Smooth muscle cell (in vitro differentiated cells): ENCODE measurements around the gene MAP4K5. TPM values are rescaled to one million over a fixed set of nuclear protein-coding genes. Genes with fewer than 3 reads are reported as not detected.

ENCODE experiments used
- DNase-seq: peaks from one replicate; lab custom pipeline; 2025; ENCODE audit not compliant: unreplicated experiment; lab: John Stamatoyannopoulos, UW
- H2AFZ ChIP-seq: fragments of 200-600 bp; sonication (generic); 2 replicates; pipeline ENCODE4 v1.6.0; 2016; ENCODE audit warnings: antibody characterized with exemption, low read depth, mild to moderate bottlenecking
- H3F3A ChIP-seq: fragments of 200-600 bp; sonication (generic); 2 replicates; pipeline ENCODE4 v1.6.0; 2017; ENCODE audit warnings: antibody characterized with exemption, low read depth
- H3K27ac ChIP-seq: fragments of 200-600 bp; sonication (generic); 2 replicates; pipeline ENCODE4 v1.5.1; 2016; ENCODE audit warnings: low read depth, mild to moderate bottlenecking
- H3K27me3 ChIP-seq: fragments of 200-600 bp; sonication (generic); 2 replicates; pipeline ENCODE4 v1.6.1; 2016; ENCODE audit warnings: low read depth, mild to moderate bottlenecking
- H3K36me3 ChIP-seq: fragments of 200-600 bp; sonication (generic); 2 replicates; pipeline ENCODE4 v1.5.1; 2016; ENCODE audit warnings: low read depth
- H3K4me1 ChIP-seq: fragments of 200-600 bp; sonication (generic); 2 replicates; pipeline ENCODE4 v1.5.1; 2016; ENCODE audit warnings: low read depth
- H3K4me2 ChIP-seq: fragments of 200-600 bp; sonication (generic); 2 replicates; pipeline ENCODE4 v1.6.0; 2016; ENCODE audit warnings: mild to moderate bottlenecking
- H3K4me3 ChIP-seq: fragments of 200-600 bp; sonication (generic); 2 replicates; pipeline ENCODE4 v1.5.1; 2016; ENCODE audit warnings: mild to moderate bottlenecking
- H3K79me2 ChIP-seq: fragments of 200-600 bp; sonication (generic); 2 replicates; pipeline ENCODE4 v1.6.0; 2016; ENCODE audit warnings: low read depth, mild to moderate bottlenecking
- H3K9ac ChIP-seq: fragments of 200-600 bp; sonication (generic); 2 replicates; pipeline ENCODE4 v1.6.0; 2016; ENCODE audit warnings: low read depth
- H3K9me3 ChIP-seq: fragments of 200-600 bp; sonication (generic); replicated peaks from 2 replicates; pipeline ENCODE4 v1.5.1; 2016; ENCODE audit warnings: low read depth
- H4K20me1 ChIP-seq: fragments of 200-600 bp; sonication (generic); 2 replicates; pipeline ENCODE4 v1.6.0; 2016; ENCODE audit warnings: low read depth
- WGBS: methylation state at CpG from one replicate; pipeline ENCODE4 v1.1.7; 2016; ENCODE audit warnings: low lambda C conversion rate; 5-methylcytosine and 5-hydroxymethylcytosine counted together
- polyA plus RNA-seq: library from polyadenylated mRNA; unstranded; fragments of >200 nt; fragmentation: Nextera tagmentation; extraction: Ambion mirVana; gene quantifications from 2 replicates; pipeline ENCODE4 v1.2.1, GENCODE V29; 2016
- total RNA-seq: library from RNA; depleted of rRNA; stranded (reverse); fragments of >200 nt; gene quantifications from 2 replicates; pipeline ENCODE4 v1.2.3, GENCODE V29; 2014
- TF ChIP-seq, protein P1 (sequence below): fragments of 200-600 bp; sonication (generic); IDR thresholded peaks from 2 replicates; pipeline ENCODE4 v1.5.1; 2017; ENCODE audit warnings: borderline replicate concordance, mild to moderate bottlenecking, antibody characterized with exemption; ENCODE audit not compliant: insufficient read depth, poor library complexity, severe bottlenecking

MAP4K5 gene
- total and polyA plus RNA-seq, 2 experiments from 2014 or later, result 35.4 to 115 TPM

GRCh38 chr14:50573862-50574261 lies 41.5 kb upstream of the MAP4K5 start:
- Histone ChIP-seq H3K36me3 (no peaks in the 10 kb centered on the region), H3K4me2 (no peak overlapping the region), H3K9ac (no peak overlapping the region), H3K27ac (no peak overlapping the region), H3K27me3 (no peaks in the 10 kb centered on the region), H3K4me1 (no peaks in the 10 kb centered on the region), H3K9me3 (no peaks in the 10 kb centered on the region), H3K4me3 (no peak overlapping the region), H4K20me1 (no peaks in the 10 kb centered on the region), H2AFZ (no peak overlapping the region), H3K79me2 (no peaks in the 10 kb centered on the region), H3F3A (no peaks in the 10 kb centered on the region)
- 66% methylated on average over 2 of the region's 2 CpGs for WGBS
- TF ChIP-seq, protein P1, sequence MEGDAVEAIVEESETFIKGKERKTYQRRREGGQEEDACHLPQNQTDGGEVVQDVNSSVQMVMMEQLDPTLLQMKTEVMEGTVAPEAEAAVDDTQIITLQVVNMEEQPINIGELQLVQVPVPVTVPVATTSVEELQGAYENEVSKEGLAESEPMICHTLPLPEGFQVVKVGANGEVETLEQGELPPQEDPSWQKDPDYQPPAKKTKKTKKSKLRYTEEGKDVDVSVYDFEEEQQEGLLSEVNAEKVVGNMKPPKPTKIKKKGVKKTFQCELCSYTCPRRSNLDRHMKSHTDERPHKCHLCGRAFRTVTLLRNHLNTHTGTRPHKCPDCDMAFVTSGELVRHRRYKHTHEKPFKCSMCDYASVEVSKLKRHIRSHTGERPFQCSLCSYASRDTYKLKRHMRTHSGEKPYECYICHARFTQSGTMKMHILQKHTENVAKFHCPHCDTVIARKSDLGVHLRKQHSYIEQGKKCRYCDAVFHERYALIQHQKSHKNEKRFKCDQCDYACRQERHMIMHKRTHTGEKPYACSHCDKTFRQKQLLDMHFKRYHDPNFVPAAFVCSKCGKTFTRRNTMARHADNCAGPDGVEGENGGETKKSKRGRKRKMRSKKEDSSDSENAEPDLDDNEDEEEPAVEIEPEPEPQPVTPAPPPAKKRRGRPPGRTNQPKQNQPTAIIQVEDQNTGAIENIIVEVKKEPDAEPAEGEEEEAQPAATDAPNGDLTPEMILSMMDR, result no peak
- DNase-seq, result no peak

DNA sequence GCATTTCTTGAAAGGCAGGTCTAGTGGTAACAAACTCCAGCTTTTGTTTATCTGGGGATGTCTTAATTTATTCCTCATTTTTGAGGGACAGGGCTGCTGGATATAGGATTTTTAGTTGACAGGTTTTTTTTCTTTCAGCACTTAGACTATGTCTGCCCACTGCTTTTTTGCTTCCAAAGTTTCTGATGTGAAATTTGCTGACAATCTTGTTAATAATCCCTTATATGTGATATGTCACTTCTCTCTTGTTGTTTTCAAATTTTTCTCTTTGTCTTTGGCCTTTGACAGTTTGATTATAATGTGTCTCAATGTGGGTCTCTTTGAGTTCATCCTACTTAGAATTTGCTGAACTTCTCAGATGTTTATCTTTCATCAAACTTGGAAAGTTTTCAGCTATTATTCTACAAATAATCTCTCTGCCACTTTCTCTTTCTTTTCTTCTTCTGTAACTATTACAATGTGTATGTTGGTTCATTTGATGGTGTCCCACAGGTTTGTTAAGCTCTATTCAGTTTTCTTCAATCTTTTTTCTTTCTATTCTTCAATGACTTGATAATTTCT lies 37.4 kb upstream of the MAP4K5 start:
- no peak overlapping the region for H3K27ac ChIP-seq
- no peaks in the 10 kb centered on the region for H4K20me1 ChIP-seq
- no peak for DNase-seq
- no peaks in the 10 kb centered on the region for H3K79me2 ChIP-seq
- no peak overlapping the region for H3K4me2 ChIP-seq
- H3K9me3 ChIP-seq, result no peaks in the 10 kb centered on the region
- no peaks in the 10 kb centered on the region for H3K36me3 ChIP-seq
- no peak overlapping the region for H2AFZ ChIP-seq
- TF ChIP-seq, protein P1, result no peak
- H3K27me3 ChIP-seq, result no peaks in the 10 kb centered on the region
- no peak overlapping the region for H3K4me3 ChIP-seq
- no peaks in the 10 kb centered on the region for H3F3A ChIP-seq
- H3K9ac ChIP-seq, result no peak overlapping the region
- H3K4me1 ChIP-seq, result no peaks in the 10 kb centered on the region

- Histone ChIP-seq H3F3A (no peaks in the 10 kb centered on the region), H3K4me2 (no peak overlapping the region), H3K27me3 (peaks cover 39% of the 10 kb centered on the region), H3K36me3 (no peaks in the 10 kb centered on the region), H2AFZ (no peak overlapping the region), H3K9me3 (no peaks in the 10 kb centered on the region), H3K4me1 (no peaks in the 10 kb centered on the region), H3K9ac (no peak overlapping the region), H3K27ac (no peak overlapping the region), H3K79me2 (no peaks in the 10 kb centered on the region), H4K20me1 (no peaks in the 10 kb centered on the region), H3K4me3 (no peak overlapping the region)
- no peak for DNase-seq
- WGBS, result 53% methylated on average over 1 of the region's 1 CpG
- TF ChIP-seq, protein P1, result no peak
Observed at GRCh38 chr14:50562841-50563240, 30.5 kb upstream of the MAP4K5 start.

GRCh38 chr14:50560931-50561285 lies 28.5 kb upstream of the MAP4K5 start:
- Histone ChIP-seq H3K79me2 (no peaks in the 10 kb centered on the region), H3K4me2 (peak overlapping the region; percentile 91), H3F3A (no peaks in the 10 kb centered on the region), H3K9me3 (no peaks in the 10 kb centered on the region), H4K20me1 (no peaks in the 10 kb centered on the region), H3K4me3 (peak overlapping the region; percentile 72), H3K27me3 (peaks cover 59% of the 10 kb centered on the region), H3K36me3 (no peaks in the 10 kb centered on the region), H3K27ac (no peak overlapping the region), H3K4me1 (no peaks in the 10 kb centered on the region), H2AFZ (peak overlapping the region; percentile 86), H3K9ac (no peak overlapping the region)
- no peak for DNase-seq
- TF ChIP-seq, protein P1, result no peak
- WGBS, result 3% methylated on average over 21 of the region's 21 CpGs
